Left lung (tissue), 10 donors: ENCODE results near the gene LRRC8A. TPM values are rescaled to one million over a fixed set of nuclear protein-coding genes. Genes with fewer than 3 reads are reported as not detected.
A peak's percentile ranks its signal among the peaks of the same experiment; 100 is the strongest.

Source experiments
- ATAC-seq: fragments of 200-7000 bp; cut with Tn5 transposase; one replicate; pipeline ENCODE4 v1.9.1; 2020; ENCODE audit warnings: moderate library complexity
- DNase-seq, 4 donors: peaks; one replicate each; pipeline ENCODE4 v3.0.0-alpha.2; 2013 to 2020
- H3K27ac ChIP-seq, 2 donors: fragments of 200-600 bp; sonication (generic) in 1 of 2; one replicate each; pipeline versions ENCODE4 v1.5.0 to v1.8.0; 2020 to 2021
- H3K27me3 ChIP-seq, 2 donors: fragments of 200-600 bp; sonication (generic) in 1 of 2; one replicate each; pipeline versions ENCODE4 v1.5.0 to v1.8.0; 2020 to 2021
- H3K36me3 ChIP-seq, 2 donors: fragments of 200-600 bp; sonication (generic) in 1 of 2; one replicate each; pipeline versions ENCODE4 v1.5.0 to v1.8.0; 2020 to 2021
- H3K4me1 ChIP-seq, 2 donors: fragments of 200-600 bp; one replicate each; pipeline ENCODE4 v1.8.0; 2021
- H3K4me3 ChIP-seq, 2 donors: fragments of 200-600 bp; sonication (generic) in 1 of 2; one replicate each; pipeline versions ENCODE4 v1.5.0 to v1.8.0; 2020 to 2021; ENCODE audit warnings: mild to moderate bottlenecking in 1 of 2
- H3K9me3 ChIP-seq, 2 donors: fragments of 200-600 bp; sonication (generic) in 1 of 2; one replicate each; pipeline versions ENCODE4 v1.5.0 to v1.8.0; 2020 to 2021
- intact Hi-C, 2 donors: fragments of 100-400 bp; cut with DNase I; formaldehyde crosslinking; loops; one replicate each; pipeline versions ENCODE4 v1.11.2 to v1.14.2; 2022
- polyA plus RNA-seq, 6 donors: library from polyadenylated mRNA; unstranded; fragments of 120-200 nt; gene quantifications; one replicate each; pipeline ENCODE4 v1.2.1, GENCODE V29; 2013; ENCODE audit not compliant: insufficient read length in 6 of 6
- total RNA-seq, 2 donors: library from RNA; stranded (reverse); fragmentation: NEBNext Ultra II Directional; extraction: Animal tissue kit (Norgen Biotek cat#: 25700); gene quantifications; one replicate each; pipeline ENCODE4 v1.2.1, GENCODE V29; 2021
- TF ChIP-seq, protein P1 (sequence below), 2 donors: fragments of 200-600 bp; sonication (generic) in 1 of 2; IDR thresholded peaks; one replicate each; pipeline versions ENCODE4 v1.5.0 to v1.8.0; 2021; ENCODE audit warnings: antibody characterized with exemption in 2 of 2
- donor health status: DM: no; HTN: yes; CAD: no.
- donor health status: DM: no; HTN: no; CAD: no.

The LRRC8A gene
- total and polyA plus RNA-seq, 8 donors = 24.6 to 70.6 (median 29.3) TPM

GRCh38 chr9:128902351-128903078, 20.6 kb downstream of the LRRC8A start:
- TF ChIP-seq, protein P1, sequence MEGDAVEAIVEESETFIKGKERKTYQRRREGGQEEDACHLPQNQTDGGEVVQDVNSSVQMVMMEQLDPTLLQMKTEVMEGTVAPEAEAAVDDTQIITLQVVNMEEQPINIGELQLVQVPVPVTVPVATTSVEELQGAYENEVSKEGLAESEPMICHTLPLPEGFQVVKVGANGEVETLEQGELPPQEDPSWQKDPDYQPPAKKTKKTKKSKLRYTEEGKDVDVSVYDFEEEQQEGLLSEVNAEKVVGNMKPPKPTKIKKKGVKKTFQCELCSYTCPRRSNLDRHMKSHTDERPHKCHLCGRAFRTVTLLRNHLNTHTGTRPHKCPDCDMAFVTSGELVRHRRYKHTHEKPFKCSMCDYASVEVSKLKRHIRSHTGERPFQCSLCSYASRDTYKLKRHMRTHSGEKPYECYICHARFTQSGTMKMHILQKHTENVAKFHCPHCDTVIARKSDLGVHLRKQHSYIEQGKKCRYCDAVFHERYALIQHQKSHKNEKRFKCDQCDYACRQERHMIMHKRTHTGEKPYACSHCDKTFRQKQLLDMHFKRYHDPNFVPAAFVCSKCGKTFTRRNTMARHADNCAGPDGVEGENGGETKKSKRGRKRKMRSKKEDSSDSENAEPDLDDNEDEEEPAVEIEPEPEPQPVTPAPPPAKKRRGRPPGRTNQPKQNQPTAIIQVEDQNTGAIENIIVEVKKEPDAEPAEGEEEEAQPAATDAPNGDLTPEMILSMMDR (IDR thresholded peaks at IDR 0.05) = no peak
- H3K4me1 ChIP-seq = peaks cover 0 to 47% of the 10 kb centered on the region in 2 donors
- ATAC-seq = peak; percentile 53
- H3K9me3 ChIP-seq = no peaks in the 10 kb centered on the region
- intact Hi-C loops = no loop called here
- peak overlapping the region; percentile 45 to 69 for H3K27ac ChIP-seq
- H3K4me3 ChIP-seq = no peak overlapping the region
- peak in 1 of 4 donors; percentile 60 for DNase-seq
- H3K27me3 ChIP-seq = no peaks in the 10 kb centered on the region
- H3K36me3 ChIP-seq = peaks cover 0 to 27% of the 10 kb centered on the region in 2 donors

DNA sequence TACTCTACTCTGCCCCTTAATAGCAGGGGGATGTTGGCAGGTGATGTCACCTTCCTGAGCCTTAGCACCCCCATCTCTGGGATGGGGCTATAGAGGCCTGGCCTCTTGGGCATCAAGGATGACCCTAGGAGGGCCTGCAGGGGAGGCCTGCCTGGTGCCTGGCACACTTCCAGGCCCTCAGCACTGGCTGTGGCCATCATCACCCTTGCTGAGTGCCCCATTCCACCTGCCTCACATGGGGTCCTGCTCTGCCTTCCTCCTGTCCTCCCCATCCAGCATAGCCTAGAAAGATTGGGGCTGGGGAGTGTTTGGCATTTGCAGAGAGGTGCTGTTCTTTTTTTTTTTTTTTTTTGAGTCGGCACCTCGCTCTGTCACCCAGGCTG, 21.1 kb downstream of the LRRC8A start:
- no peak overlapping the region for H3K4me3 ChIP-seq
- no peak for DNase-seq
- peak overlapping the region; percentile 45 to 69 for H3K27ac ChIP-seq
- ATAC-seq = no peak
- no peaks in the 10 kb centered on the region for H3K27me3 ChIP-seq
- peaks cover 0 to 46% of the 10 kb centered on the region in 2 donors for H3K4me1 ChIP-seq
- TF ChIP-seq, protein P1 (IDR thresholded peaks at IDR 0.05) = no peak
- H3K9me3 ChIP-seq = no peaks in the 10 kb centered on the region
- intact Hi-C loops = no loop called here
- peaks cover 0 to 30% of the 10 kb centered on the region in 2 donors for H3K36me3 ChIP-seq

- H3K36me3 ChIP-seq = peaks cover 0 to 30% of the 10 kb centered on the region in 2 donors
- H3K4me3 ChIP-seq = no peak overlapping the region
- H3K4me1 ChIP-seq = peaks cover 0 to 36% of the 10 kb centered on the region in 2 donors
- no peaks in the 10 kb centered on the region for H3K9me3 ChIP-seq
- no peak overlapping the region for H3K27ac ChIP-seq
- TF ChIP-seq, protein P1 (IDR thresholded peaks at IDR 0.05) = no peak
- ATAC-seq (no peak), DNase-seq (no peak)
- H3K27me3 ChIP-seq = no peaks in the 10 kb centered on the region
- intact Hi-C loops = no loop called here
Observed at GRCh38 chr9:128903871-128904620, 22.1 kb downstream of the LRRC8A start.

- no peak for ATAC-seq
- intact Hi-C loops = no loop called here
- TF ChIP-seq, protein P1 (IDR thresholded peaks at IDR 0.05) = no peak
- Histone ChIP-seq H3K4me3 (no peak overlapping the region), H3K27me3 (no peaks in the 10 kb centered on the region), H3K36me3 (peaks cover 0 to 47% of the 10 kb centered on the region in 2 donors), H3K4me1 (peaks cover 5 to 39% of the 10 kb centered on the region in 2 donors), H3K27ac (no peak overlapping the region), H3K9me3 (no peaks in the 10 kb centered on the region)
- DNase-seq = no peak
Observed at GRCh38 chr9:128905964-128906363, 24.0 kb downstream of the LRRC8A start.

- H3K9me3 ChIP-seq = no peaks in the 10 kb centered on the region
- H3K4me1 ChIP-seq = peaks cover 13 to 42% of the 10 kb centered on the region in 2 donors
- intact Hi-C loops = no loop called here
- H3K4me3 ChIP-seq = no peak overlapping the region
- DNase-seq (no peak), ATAC-seq (no peak)
- peaks cover 0 to 52% of the 10 kb centered on the region in 2 donors for H3K36me3 ChIP-seq
- H3K27me3 ChIP-seq = no peaks in the 10 kb centered on the region
- H3K27ac ChIP-seq = no peak overlapping the region
- TF ChIP-seq, protein P1 (IDR thresholded peaks at IDR 0.05) = no peak
Observed at GRCh38 chr9:128906741-128907140, 24.8 kb downstream of the LRRC8A start.
